ENCODE data around the gene ZNF770.
A peak's percentile ranks its signal among the peaks of the same experiment; 100 is the strongest.

Gene ZNF770, protein sequence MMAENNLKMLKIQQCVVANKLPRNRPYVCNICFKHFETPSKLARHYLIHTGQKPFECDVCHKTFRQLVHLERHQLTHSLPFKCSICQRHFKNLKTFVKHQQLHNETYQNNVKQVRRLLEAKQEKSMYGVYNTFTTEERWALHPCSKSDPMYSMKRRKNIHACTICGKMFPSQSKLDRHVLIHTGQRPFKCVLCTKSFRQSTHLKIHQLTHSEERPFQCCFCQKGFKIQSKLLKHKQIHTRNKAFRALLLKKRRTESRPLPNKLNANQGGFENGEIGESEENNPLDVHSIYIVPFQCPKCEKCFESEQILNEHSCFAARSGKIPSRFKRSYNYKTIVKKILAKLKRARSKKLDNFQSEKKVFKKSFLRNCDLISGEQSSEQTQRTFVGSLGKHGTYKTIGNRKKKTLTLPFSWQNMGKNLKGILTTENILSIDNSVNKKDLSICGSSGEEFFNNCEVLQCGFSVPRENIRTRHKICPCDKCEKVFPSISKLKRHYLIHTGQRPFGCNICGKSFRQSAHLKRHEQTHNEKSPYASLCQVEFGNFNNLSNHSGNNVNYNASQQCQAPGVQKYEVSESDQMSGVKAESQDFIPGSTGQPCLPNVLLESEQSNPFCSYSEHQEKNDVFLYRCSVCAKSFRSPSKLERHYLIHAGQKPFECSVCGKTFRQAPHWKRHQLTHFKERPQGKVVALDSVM

DNA sequence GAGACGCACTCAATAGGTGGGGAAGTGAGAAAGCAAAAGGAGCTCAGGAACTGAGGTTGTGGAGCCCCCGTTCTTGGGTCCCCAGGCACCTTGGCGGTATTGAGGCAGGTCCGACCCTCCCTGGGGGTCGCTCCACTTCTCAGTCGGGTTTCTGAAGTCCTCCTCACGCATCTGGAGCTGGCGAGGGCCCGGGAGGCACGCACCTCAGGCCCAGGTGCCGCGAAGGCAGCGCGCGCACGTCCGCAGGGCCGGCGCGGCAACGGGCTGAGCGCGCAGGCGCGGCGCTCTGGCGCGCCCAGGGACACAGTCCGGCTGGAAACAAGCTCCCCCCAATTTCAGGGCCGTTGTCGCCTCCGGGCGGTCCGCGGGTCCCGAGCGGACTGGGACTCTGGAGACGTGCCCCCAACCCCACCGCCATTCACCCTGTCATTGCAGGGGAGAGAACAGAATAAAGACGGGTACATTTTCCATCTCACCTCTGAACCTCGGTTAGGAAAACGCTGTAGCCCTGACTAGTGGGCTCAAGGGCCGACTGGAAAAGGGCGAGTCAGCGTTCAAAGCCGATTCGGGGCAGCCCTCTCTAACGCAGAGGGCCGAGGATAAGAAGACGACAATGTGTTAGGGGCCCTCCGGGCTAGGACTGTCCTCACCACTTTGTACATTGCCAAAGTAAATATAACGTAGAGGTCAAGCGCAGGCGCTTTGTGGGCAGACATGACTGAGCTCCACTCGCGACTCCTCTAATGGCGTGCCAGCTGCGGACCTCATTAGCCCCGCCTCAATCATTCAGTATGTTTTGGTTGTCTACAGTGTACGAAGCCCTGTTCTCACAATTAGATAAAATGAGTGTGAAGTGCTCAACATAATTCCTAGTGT, at the start of gene ZNF770:
Gene ZNF770, minus strand, starts transcription at position 261 of the 876 bp plus-strand sequence. CDS start 4,853 bp downstream, outside the sequence.
- no peak for TF ChIP-seq ZFX (IDR thresholded peaks at IDR 0.05; ENCODE audit: borderline replicate concordance)
- TF ChIP-seq, protein P1, sequence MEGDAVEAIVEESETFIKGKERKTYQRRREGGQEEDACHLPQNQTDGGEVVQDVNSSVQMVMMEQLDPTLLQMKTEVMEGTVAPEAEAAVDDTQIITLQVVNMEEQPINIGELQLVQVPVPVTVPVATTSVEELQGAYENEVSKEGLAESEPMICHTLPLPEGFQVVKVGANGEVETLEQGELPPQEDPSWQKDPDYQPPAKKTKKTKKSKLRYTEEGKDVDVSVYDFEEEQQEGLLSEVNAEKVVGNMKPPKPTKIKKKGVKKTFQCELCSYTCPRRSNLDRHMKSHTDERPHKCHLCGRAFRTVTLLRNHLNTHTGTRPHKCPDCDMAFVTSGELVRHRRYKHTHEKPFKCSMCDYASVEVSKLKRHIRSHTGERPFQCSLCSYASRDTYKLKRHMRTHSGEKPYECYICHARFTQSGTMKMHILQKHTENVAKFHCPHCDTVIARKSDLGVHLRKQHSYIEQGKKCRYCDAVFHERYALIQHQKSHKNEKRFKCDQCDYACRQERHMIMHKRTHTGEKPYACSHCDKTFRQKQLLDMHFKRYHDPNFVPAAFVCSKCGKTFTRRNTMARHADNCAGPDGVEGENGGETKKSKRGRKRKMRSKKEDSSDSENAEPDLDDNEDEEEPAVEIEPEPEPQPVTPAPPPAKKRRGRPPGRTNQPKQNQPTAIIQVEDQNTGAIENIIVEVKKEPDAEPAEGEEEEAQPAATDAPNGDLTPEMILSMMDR (IDR thresholded peaks at IDR 0.05): no peak
- H3K27ac ChIP-seq: peak within 1 kb of the TSS; percentile 93

GRCh38 chr15:35028235-35028984, 40.3 kb upstream of the ZNF770 start:
- no peak overlapping the region for H3K27ac ChIP-seq
- TF ChIP-seq, protein P1 (IDR thresholded peaks at IDR 0.05): no peak
- no peak for TF ChIP-seq ZFX (IDR thresholded peaks at IDR 0.05; ENCODE audit: borderline replicate concordance)

- H3K27ac ChIP-seq: no peak overlapping the region
- no peak for TF ChIP-seq ZFX (IDR thresholded peaks at IDR 0.05; ENCODE audit: borderline replicate concordance)
- TF ChIP-seq, protein P1 (IDR thresholded peaks at IDR 0.05): no peak
Observed at GRCh38 chr15:35023804-35024203, 35.7 kb upstream of the ZNF770 start.

- no peak for TF ChIP-seq ZFX (IDR thresholded peaks at IDR 0.05; ENCODE audit: borderline replicate concordance)
- TF ChIP-seq, protein P1 (IDR thresholded peaks at IDR 0.05): no peak
- no peak overlapping the region for H3K27ac ChIP-seq
Observed at GRCh38 chr15:35020974-35021373, 32.9 kb upstream of the ZNF770 start.

DNA sequence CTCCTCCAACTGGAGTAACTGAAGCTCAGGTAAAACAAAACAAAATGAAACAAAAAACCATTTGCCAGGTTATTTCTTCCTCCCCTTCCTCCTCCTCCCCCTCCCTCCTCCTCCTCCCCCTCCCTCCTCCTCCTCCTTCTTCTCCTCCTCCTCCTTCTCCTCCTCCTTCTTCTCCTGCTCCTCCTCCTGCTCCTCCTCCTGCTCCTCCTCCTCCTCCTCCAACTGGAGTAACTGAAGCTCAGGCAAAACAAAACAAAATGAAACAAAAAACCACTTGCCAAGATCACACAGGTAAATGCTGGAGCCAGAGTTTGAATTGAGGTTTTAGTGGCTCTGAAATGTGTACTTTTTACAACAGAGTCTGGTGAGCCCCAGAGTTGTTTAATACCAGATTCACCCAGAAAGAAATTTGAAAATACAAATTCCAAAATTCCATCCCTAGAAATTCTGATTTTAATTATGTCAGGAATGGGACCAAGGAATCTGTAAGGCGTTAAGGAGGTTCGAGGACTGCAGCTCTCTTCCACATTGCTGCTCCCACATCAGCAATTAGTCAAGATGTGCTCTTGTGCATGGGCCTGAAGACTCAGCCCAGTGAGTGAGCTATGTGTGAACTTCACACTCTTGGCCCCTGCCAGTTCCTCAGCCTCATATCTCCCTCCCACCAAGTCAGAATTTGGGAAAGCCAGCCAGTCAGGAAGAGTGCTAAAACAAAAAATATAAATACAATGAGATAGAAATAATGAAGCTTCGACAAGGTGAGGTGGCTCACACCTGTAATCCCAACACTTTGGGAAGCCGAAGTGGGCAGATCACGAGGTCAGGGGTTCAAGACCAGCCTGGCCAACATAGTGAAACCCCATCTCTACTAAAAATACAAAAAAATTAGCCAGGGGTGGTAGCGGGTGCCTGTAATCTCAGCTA, 31.6 kb upstream of the ZNF770 start:
- no peak for TF ChIP-seq ZFX (IDR thresholded peaks at IDR 0.05; ENCODE audit: borderline replicate concordance)
- TF ChIP-seq, protein P1 (IDR thresholded peaks at IDR 0.05): no peak

GRCh38 chr15:35014241-35014640, 26.2 kb upstream of the ZNF770 start:
- TF ChIP-seq, protein P1 (IDR thresholded peaks at IDR 0.05): no peak
- no peak for TF ChIP-seq ZFX (IDR thresholded peaks at IDR 0.05; ENCODE audit: borderline replicate concordance)
- no peak overlapping the region for H3K27ac ChIP-seq

More for the DNA sequence above, 31.6 kb upstream of the ZNF770 start:
- no peak overlapping the region for H3K27ac ChIP-seq
